Heart left ventricle (tissue), 13 donors: ENCODE results near the gene ELFN1.

ENCODE experiments used
- POLR2A ChIP-seq, 2 donors: fragments of 450-650 bp; IDR thresholded peaks; one replicate each; pipeline ENCODE4 v1.6.1; 2017; ENCODE audit warnings: antibody characterized with exemption in 2 of 2, mild to moderate bottlenecking in 2 of 2, moderate library complexity in 2 of 2
- TF ChIP-seq, protein P1 (sequence below), 12 donors: fragments of 200-600 bp; sonication (generic) in 4 of 12; IDR thresholded peaks; one replicate each; pipeline versions ENCODE4 v1.5.0 to v1.8.0; 2018 to 2022; ENCODE audit warnings: antibody characterized with exemption in 12 of 12, mild to moderate bottlenecking in 5 of 12
- donor health status: ischemic (EF 13 %, LVEDD 7.1; RV severe dilation, severe dysfunction).
- donor health status: DM: no; HTN: yes; CAD: no.
- donor health status: DM: no; HTN: no; CAD: no.
- donor health status: ischemic (EF 25% LVEDD 6.9; RV normal size, moderate dysfunction).
- donor health status: ischemic (EF 25% LVEDD 5.7; RV mildly dilated, moderate dysfunction).
- donor health status: ischemic (EF 35%, LVEDD 5.7; RV mildly dilated, moderate dysfunction).
- donor health status: nonischemic (EF 11% LVEDD 7.7; RV severe dilation, severe dysfunction).
- donor health status: DM: yes; HTN: yes; CAD: no.
- donor health status: PGD.
- donor health status: ischemic (EF 29% LVEDD 5.4; RV normal size, mild dysfunction).
- donor health status: nonischemic (EF 23%, LVEDD 6.1; RV moderate dilation, normal function).

DNA sequence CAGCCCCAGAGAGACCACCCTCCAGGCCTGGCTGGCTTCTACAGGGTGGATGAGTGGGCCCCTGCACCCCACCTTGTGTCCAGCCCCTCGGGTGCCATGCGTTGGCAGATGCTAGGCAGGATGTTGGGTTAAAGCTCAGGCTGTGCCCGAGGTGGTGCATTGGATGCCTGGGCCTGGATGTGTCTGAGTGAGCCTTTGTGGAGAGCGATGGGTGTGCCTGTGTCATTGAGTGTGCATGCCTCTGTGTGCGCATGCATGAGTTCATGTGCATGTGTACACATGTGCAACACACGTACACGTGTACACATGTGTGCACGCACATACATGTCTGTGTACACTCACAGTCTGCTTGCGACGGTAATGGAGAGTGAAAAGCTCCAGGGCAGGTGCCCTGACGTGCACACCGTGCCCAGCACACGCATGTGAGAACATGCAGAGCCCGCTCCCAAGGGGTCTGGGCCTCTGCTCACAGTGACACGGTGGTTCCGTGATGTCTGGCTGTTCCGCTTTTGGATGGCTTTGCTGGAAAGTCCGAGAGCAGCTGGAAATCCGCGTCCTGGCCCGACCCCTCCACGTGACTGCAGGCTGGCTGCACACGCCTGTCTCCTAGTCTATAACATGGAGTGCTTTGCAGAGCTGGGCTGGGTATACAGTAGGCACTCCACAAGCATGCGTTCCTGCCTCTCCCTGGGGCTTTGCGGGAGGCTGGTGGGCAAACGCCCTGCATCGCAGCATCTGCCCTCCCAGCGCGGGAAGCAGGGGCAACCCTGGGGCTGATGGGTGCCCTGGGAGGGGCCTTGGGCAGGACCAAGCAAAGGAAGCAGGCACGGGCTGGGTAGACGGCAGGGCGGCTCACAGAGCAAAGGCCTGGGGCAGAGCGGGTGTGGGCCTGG lies 36.9 kb downstream of the ELFN1 start:
- TF ChIP-seq, protein P1, sequence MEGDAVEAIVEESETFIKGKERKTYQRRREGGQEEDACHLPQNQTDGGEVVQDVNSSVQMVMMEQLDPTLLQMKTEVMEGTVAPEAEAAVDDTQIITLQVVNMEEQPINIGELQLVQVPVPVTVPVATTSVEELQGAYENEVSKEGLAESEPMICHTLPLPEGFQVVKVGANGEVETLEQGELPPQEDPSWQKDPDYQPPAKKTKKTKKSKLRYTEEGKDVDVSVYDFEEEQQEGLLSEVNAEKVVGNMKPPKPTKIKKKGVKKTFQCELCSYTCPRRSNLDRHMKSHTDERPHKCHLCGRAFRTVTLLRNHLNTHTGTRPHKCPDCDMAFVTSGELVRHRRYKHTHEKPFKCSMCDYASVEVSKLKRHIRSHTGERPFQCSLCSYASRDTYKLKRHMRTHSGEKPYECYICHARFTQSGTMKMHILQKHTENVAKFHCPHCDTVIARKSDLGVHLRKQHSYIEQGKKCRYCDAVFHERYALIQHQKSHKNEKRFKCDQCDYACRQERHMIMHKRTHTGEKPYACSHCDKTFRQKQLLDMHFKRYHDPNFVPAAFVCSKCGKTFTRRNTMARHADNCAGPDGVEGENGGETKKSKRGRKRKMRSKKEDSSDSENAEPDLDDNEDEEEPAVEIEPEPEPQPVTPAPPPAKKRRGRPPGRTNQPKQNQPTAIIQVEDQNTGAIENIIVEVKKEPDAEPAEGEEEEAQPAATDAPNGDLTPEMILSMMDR (IDR thresholded peaks at IDR 0.05) = no peak
- TF ChIP-seq POLR2A (IDR thresholded peaks at IDR 0.05) = no peak
